Activated effector memory CD4-positive, alpha-beta T cell treated with anti-CD3 and anti-CD28 coated beads, Interleukin-2, amount 50 U/mL, for 16 hours (primary cell): Measurements from ENCODE around the gene NAA25.
"Not testable (repeated sequence)": the region's sequence is repeated elsewhere in the genome, so short reads cannot be mapped to it uniquely, and the experiment has no call there.

ENCODE experiments used
- DNase-seq: peaks from one replicate; pipeline ENCODE4 v3.0.0-alpha.2; 2020

The NAA25 gene

DNA sequence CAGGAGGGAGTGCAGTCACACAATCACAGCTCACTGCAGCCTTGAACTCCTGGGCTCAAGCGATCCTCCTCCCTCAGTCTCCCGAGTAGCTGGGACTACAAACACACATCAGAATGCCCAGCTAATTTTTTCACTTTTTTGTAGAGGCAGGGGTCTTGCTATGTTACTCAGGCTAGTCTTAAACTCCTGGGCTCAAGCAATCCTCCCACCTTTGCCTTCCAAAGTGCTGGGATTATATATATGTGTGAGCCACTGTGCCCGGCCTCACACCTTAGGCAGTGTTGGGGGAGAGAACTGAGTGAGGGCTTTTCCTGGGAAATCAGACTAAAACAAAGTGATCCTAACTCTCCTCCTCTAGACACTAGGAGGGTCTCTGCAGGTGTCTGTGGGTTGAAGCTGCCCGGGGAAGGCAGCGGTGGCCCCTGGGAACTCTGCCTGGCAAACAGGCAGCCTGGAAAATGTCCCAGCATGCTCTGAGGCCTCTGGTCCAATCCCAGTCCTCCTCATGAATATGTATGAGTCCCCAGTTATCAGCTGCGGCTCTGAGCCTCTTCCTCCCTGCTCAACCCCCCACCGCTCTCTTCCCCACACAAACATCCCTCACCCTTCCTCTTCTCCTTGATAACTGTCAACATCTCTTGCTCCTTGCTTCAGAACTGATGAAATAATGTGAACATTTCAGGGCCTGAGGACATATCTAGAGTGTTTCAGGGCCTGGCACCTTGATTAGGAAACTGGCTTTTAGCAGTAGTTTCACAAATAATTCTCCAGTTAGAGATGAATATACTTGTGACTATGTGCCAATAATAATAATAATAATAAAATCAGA lies 7.9 kb upstream of the NAA25 start:
- peak; percentile 51 for DNase-seq

GRCh38 chr12:112115259-112116045 lies 6.9 kb upstream of the NAA25 start:
- DNase-seq, result peak; percentile 27

DNA sequence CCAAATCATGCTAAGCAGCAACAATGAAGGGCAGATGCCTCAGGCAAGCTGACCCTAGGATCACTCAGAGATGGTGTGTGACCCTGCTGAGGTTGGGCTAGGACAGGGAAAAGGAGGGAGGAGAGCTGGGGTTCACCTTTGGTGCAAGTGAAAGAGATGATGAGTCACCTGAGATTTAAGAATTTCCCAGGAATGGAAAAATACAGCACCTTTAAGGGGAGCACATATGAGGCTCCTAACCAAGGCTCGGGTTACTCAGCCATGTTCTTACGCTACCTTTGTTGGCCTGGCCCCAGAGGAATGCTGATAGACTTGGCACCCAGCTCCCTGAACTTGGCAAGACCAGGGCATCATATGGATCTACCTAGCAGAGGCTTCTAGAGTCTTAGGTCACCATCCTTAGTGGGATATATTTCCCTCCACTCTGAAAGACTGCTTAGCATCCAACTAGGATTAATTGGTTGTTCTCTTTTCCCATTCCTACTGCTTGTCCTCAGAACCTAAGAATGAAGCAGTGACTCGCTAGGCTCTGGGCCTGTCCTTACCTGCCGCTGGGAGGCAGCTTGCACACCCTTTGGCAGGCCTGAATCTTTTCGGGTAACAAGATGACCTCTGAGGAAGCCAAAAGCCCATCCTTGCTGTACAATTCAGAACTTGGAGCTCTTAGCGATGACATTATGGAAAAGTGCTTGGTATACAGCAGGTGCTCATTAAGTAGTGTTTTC lies 4.0 kb upstream of the NAA25 start:
- DNase-seq, result peak; percentile 42

- peak; percentile 46 for DNase-seq
Observed at GRCh38 chr12:112111931-112112330, 3.3 kb upstream of the NAA25 start.

DNA sequence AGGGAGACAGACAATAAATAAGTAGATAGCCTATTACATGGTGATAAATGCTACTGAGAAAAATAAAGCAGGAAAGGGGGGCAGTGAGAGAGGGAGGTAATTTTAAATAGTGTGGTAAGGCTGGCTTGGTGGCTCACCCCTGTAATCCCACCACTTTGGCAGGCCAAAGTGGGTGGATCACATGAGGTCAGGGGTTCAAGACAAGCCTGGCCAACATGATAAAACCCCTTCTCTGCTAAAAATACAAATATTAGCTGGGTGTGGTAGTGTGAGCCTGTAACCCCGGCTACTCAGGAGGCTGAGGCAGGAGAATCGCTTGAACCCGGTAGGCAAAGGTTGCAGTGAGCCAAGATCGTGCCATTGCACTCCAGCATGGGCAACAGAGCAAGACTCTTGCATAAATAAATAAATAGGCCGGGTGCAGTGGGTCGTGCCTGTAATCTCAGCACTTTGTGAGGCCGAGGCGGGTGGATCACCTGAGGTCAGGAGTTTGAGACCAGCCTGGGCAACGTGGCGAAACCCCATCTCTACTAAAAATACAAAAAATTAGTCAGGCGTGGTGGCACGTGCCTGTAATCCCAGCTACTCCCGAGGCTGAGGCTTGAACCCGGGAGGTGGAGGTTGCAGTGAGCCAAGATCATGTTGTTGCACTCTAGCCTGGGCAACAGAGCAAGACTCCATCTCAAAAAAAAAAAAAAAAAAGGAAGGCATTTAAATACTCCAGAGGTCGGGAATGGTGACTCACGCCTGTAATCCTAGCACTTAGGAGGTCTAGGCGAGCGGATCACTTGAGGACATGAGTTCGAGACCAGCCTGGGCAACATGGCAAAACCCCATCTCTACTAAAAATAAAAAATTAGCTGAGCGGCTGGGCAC lies 2.4 kb upstream of the NAA25 start:
- peak; percentile 19 for DNase-seq

GRCh38 chr12:112107306-112108201 lies 1.0 kb downstream of the NAA25 start:
- peak; percentile 67 for DNase-seq

DNA sequence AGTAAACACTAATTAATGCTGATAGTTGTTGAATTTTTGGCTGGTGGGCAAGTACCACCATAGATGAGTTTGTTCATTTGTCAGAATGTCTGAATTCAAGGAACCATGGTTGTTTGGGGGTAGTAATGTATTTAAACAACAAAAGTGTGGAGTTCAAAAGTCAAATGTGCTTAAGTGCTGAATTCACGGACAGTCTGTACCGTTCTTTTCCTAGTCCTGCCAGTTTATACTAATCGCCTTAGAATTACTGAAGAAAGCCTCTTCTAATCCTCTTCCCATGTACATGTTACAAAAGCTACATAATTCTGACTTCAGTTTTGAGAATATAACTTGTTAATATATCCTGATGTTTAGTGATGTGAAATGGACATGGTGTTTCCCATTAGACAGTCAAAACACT lies 2.7 kb downstream of the NAA25 start:
- no peak for DNase-seq

GRCh38 chr12:112103758-112104503 lies 4.7 kb downstream of the NAA25 start:
- no peak for DNase-seq

GRCh38 chr12:112102746-112103145 lies 5.8 kb downstream of the NAA25 start:
- DNase-seq, result not testable (repeated sequence)

DNA sequence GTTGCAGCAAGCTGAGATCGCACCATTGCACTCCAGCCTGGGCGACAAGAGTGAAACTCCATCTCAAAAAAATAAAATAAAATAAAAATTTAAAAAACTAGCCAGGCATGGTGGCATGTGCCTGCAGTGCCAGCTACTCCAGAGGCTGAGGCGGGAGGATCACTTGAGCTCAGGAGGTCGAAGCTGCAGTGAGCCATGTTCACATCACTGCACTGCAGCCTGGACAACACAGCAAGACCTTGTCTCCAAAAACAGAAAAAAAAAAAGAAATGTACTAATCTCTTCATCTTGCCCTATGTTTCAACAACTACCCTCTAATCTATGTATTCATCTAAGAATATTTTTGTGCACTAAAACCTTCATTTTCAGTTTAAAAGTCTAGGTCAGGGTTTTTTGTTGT lies 6.5 kb downstream of the NAA25 start:
- DNase-seq, result no peak

DNA sequence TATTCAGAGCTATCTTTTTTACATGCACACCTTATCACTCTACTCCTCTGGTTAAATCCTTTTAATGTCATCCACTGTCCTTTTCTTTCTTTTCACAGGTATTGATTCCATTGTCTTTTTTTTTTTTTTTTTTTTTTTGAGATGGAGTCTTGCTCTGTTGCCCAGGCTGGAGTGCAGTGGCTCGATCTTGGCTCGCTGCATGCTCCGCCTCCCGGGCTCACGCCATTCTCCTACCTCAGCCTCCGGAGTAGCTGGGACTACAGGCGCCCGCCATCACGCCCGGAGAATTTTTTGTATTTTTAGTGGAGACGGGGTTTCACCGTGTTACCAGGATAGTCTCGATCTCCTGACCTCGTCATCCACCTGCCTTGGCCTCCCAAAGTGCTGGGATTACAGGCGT lies 8.1 kb downstream of the NAA25 start:
- DNase-seq, result not testable (repeated sequence)

DNA sequence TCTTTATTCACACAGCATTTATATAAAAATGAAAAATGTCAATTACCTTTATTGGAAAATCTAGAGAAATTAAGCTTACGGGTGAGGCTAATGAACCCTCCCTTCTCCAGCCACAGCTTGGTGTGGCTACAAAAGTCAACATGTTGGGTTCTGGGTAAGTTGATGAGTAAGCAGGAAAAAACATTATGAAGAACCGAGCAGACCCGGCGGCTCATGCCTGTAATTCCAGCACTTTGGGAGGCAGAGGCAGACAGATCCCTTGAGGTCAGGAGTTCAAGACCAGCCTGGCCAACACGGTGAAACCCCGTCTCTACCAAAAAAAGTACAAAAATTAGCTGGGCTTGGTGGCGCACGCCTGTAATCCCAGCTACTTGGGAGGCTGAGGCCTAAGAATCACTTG lies 10.9 kb downstream of the NAA25 start:
- DNase-seq, result no peak

GRCh38 chr12:112096667-112097066 lies 11.9 kb downstream of the NAA25 start:
- peak; percentile 61 for DNase-seq

- DNase-seq, result no peak
Observed at GRCh38 chr12:112096070-112096469, 12.5 kb downstream of the NAA25 start.

- peak; percentile 12 for DNase-seq
Observed at GRCh38 chr12:112091563-112091962, 17.0 kb downstream of the NAA25 start.

- DNase-seq, result no peak
Observed at GRCh38 chr12:112087851-112088250, 20.7 kb downstream of the NAA25 start.

DNA sequence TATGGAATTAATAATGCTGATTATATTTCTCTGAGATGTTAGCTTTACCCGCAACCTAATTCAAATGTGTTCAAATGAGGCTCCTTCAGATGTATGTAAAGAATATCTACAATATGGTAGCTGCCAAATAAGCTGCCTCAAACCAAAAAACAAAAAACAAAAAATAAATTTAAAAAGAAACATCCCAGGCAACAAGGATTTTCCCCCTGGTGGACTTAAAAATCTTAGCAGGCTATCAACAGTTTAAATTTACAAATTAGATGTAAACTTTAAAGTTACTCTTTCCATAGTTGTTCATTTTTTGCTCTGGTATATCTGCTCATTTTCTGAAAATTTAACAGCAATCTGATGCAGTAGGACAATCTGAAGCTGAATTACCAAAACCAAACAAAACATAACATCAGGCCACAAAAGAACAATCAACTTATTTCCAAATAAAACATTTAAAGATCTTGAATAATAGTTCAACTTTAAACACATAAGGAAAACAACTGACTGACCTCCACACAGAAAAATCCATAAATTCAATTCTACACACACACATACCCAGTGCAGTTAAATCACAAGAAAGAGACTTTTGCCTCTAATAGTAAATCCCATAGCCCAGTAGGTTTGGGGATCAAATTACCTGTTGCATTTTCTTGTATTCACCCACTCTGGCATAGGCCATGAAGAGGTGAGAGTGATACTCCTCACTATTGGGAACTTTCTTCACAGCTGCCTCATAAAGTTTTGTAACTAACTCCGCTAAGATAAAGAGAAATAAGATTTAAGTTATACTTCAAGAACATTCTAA lies 21.3 kb downstream of the NAA25 start:
- DNase-seq, result no peak

GRCh38 chr12:112066566-112066965 lies 42.0 kb downstream of the NAA25 start:
- DNase-seq, result no peak

- DNase-seq, result no peak
Observed at GRCh38 chr12:112063273-112063672, 45.3 kb downstream of the NAA25 start.

DNA sequence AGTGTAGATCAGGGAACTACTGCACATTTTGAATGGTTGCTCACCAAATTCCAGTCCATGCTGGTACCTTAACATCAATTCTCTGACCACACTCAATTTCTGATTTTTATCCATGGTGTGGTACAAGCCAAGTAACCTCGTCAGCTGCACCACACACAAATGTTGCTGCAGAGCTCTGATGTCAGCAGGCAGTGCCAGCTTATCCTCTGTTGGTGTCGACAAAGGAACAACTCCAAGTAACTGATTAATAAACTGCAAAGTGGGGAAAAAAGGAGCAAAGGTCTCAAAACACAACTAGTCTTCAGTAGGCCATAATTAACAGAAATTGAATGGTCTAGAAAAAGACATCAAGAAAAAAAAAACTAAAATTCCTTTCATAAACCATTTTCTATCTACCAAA lies 47.4 kb downstream of the NAA25 start:
- DNase-seq, result no peak
